HG03103 (cell line): ENCODE measurements around the gene TTC16.

Experiments
- ATAC-seq: cut with Tn5 transposase; IDR thresholded peaks from one replicate; pipeline ENCODE4 v1.9.1; 2021; ENCODE audit warnings: low read depth; ENCODE audit not compliant: unreplicated experiment

TTC16 gene

GRCh38 chr9:127715470-127716337 is at the start of gene TTC16, which contains the start of gene PTRH1:
TTC16 (plus strand) TSS chr9:127716079; CDS start chr9:127716146, 67 bp downstream.
PTRH1 (minus strand) TSS chr9:127715663; CDS start chr9:127715639, 24 bp downstream.
- ATAC-seq, result peak; percentile 87

- no peak for ATAC-seq
Measured at GRCh38 chr9:127667127-127667844, 48.6 kb upstream of the TTC16 start.

- ATAC-seq, result no peak
Measured at GRCh38 chr9:127667906-127668305, 48.0 kb upstream of the TTC16 start.

- ATAC-seq, result no peak
Measured at GRCh38 chr9:127673234-127673633, 42.6 kb upstream of the TTC16 start.

- no peak for ATAC-seq
Measured at GRCh38 chr9:127676638-127677037, 39.2 kb upstream of the TTC16 start.

GRCh38 chr9:127679506-127679905 is 36.4 kb upstream of the TTC16 start:
- no peak for ATAC-seq

- no peak for ATAC-seq
Measured at GRCh38 chr9:127680226-127680625, 35.7 kb upstream of the TTC16 start.

- ATAC-seq, result no peak
Measured at GRCh38 chr9:127680846-127681245, 35.0 kb upstream of the TTC16 start.

- no peak for ATAC-seq
Measured at GRCh38 chr9:127682351-127683136, 33.3 kb upstream of the TTC16 start.

GRCh38 chr9:127683723-127684122 is 32.2 kb upstream of the TTC16 start:
- no peak for ATAC-seq

- ATAC-seq, result no peak
Measured at GRCh38 chr9:127684576-127684975, 31.3 kb upstream of the TTC16 start.

- ATAC-seq, result no peak
Measured at GRCh38 chr9:127686461-127687393, 29.2 kb upstream of the TTC16 start.

GRCh38 chr9:127689329-127690000 is 26.4 kb upstream of the TTC16 start:
- ATAC-seq, result no peak

- no peak for ATAC-seq
Measured at GRCh38 chr9:127690735-127691134, 25.1 kb upstream of the TTC16 start.

GRCh38 chr9:127692071-127692470 is 23.8 kb upstream of the TTC16 start:
- no peak for ATAC-seq

- no peak for ATAC-seq
Measured at GRCh38 chr9:127693143-127693542, 22.7 kb upstream of the TTC16 start.

GRCh38 chr9:127693697-127694096 is 22.2 kb upstream of the TTC16 start:
- ATAC-seq, result no peak

GRCh38 chr9:127694890-127695720 is 20.8 kb upstream of the TTC16 start:
- no peak for ATAC-seq
